Measurements from ENCODE around the gene DIS3.
A peak's percentile ranks its signal among the peaks of the same experiment; 100 is the strongest.

DIS3 gene

GRCh38 chr13:72781451-72782439, at the start of gene DIS3, which contains the start of gene PIBF1:
TSS of gene DIS3 (minus strand) at chr13:72781900. CDS start at chr13:72781832, 68 bp downstream.
TSS of gene PIBF1 (plus strand) at chr13:72782133. CDS start at chr13:72783470, 1,337 bp downstream.
- TF ChIP-seq, protein P1, sequence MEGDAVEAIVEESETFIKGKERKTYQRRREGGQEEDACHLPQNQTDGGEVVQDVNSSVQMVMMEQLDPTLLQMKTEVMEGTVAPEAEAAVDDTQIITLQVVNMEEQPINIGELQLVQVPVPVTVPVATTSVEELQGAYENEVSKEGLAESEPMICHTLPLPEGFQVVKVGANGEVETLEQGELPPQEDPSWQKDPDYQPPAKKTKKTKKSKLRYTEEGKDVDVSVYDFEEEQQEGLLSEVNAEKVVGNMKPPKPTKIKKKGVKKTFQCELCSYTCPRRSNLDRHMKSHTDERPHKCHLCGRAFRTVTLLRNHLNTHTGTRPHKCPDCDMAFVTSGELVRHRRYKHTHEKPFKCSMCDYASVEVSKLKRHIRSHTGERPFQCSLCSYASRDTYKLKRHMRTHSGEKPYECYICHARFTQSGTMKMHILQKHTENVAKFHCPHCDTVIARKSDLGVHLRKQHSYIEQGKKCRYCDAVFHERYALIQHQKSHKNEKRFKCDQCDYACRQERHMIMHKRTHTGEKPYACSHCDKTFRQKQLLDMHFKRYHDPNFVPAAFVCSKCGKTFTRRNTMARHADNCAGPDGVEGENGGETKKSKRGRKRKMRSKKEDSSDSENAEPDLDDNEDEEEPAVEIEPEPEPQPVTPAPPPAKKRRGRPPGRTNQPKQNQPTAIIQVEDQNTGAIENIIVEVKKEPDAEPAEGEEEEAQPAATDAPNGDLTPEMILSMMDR (IDR thresholded peaks at IDR 0.05; ENCODE audit: insufficient read depth, low read length, poor library complexity, severe bottlenecking): no peak
- Histone ChIP-seq H3K4me3 (replicated peaks; ENCODE audit: low read depth, low read length) (peak within 1 kb of the TSS; percentile 92), H3K27me3 (replicated peaks; ENCODE audit: control insufficient read depth, insufficient read depth, low read length) (no peaks in the 10 kb centered on the region), H3K36me3 (ENCODE audit: control insufficient read depth, insufficient read depth, low read length) (peaks cover 4% of the 10 kb centered on the region; the same call in 1 of the 2 replicates)
- peak; percentile 95 for DNase-seq (ENCODE audit: extremely low read depth, insufficient read length)

DNA sequence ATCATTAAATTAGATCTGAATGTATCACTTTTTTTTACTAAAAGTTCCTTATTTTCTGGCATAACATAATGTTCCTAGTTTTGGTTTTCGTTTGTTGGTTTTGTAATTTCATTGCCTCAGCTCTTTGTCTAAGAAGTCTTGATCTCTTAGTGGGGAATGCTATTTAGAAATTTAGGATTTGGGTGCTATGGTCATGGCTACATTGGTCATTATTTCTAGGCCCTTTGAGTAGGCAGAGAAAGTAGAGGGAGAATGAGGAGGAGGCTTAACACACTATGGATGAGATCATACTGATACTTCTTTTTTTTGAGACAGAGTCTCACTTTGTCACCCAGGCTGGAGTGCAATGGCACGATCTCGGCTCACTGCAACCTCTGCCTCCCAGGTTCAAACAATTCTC, 42.0 kb upstream of the DIS3 start:
- no peaks in the 10 kb centered on the region for H3K27me3 ChIP-seq (replicated peaks; ENCODE audit: control insufficient read depth, insufficient read depth, low read length)
- no peak overlapping the region for H3K4me3 ChIP-seq (replicated peaks; ENCODE audit: low read depth, low read length)
- DNase-seq (ENCODE audit: extremely low read depth, insufficient read length): no peak
- TF ChIP-seq, protein P1 (IDR thresholded peaks at IDR 0.05; ENCODE audit: insufficient read depth, low read length, poor library complexity, severe bottlenecking): no peak
- peaks cover 3% of the 10 kb centered on the region for H3K36me3 ChIP-seq (ENCODE audit: control insufficient read depth, insufficient read depth, low read length)

- H3K4me3 ChIP-seq (replicated peaks; ENCODE audit: low read depth, low read length): no peak overlapping the region
- DNase-seq (ENCODE audit: extremely low read depth, insufficient read length): no peak
- TF ChIP-seq, protein P1 (IDR thresholded peaks at IDR 0.05; ENCODE audit: insufficient read depth, low read length, poor library complexity, severe bottlenecking): no peak
- H3K27me3 ChIP-seq (replicated peaks; ENCODE audit: control insufficient read depth, insufficient read depth, low read length): no peaks in the 10 kb centered on the region
- peaks cover 3% of the 10 kb centered on the region for H3K36me3 ChIP-seq (ENCODE audit: control insufficient read depth, insufficient read depth, low read length)
These were observed 41.4 kb upstream of the DIS3 start for GRCh38 chr13:72823081-72823480.

DNA sequence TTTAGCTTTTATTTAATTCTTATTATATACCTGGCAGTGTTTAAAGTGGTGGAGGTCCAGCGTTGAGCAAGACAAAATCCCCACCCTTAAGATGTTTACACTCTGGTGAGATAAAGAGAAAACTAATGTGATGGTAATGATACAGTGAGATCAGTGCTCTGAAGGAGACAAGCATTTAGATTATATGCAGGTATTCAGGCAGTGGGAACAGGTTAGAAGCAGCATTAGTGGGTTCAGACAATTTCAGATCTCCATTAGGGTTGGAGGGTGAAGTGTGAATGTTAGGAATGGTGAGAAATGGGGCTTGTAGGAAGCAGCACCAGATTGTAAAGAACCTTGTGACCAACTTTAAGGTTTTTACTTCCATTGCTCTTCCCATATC, 39.2 kb upstream of the DIS3 start:
- DNase-seq (ENCODE audit: extremely low read depth, insufficient read length): no peak
- no peak overlapping the region for H3K4me3 ChIP-seq (replicated peaks; ENCODE audit: low read depth, low read length)
- TF ChIP-seq, protein P1 (IDR thresholded peaks at IDR 0.05; ENCODE audit: insufficient read depth, low read length, poor library complexity, severe bottlenecking): no peak
- peaks cover 1% of the 10 kb centered on the region; the same call in 1 of the 2 replicates for H3K36me3 ChIP-seq (ENCODE audit: control insufficient read depth, insufficient read depth, low read length)
- H3K27me3 ChIP-seq (replicated peaks; ENCODE audit: control insufficient read depth, insufficient read depth, low read length): no peaks in the 10 kb centered on the region

GRCh38 chr13:72820156-72820897, 38.6 kb upstream of the DIS3 start:
- Histone ChIP-seq H3K4me3 (replicated peaks; ENCODE audit: low read depth, low read length) (no peak overlapping the region), H3K27me3 (replicated peaks; ENCODE audit: control insufficient read depth, insufficient read depth, low read length) (no peaks in the 10 kb centered on the region), H3K36me3 (ENCODE audit: control insufficient read depth, insufficient read depth, low read length) (peaks cover 1% of the 10 kb centered on the region; the same call in 1 of the 2 replicates)
- TF ChIP-seq, protein P1 (IDR thresholded peaks at IDR 0.05; ENCODE audit: insufficient read depth, low read length, poor library complexity, severe bottlenecking): no peak
- no peak for DNase-seq (ENCODE audit: extremely low read depth, insufficient read length)
